Pons (tissue), 1 donor: ENCODE measurements around the gene KDM5C.

Source experiments
- DNase-seq: peaks from one replicate; pipeline ENCODE4 v3.0.0-alpha.2; 2016; ENCODE audit warnings: low spot score

Gene KDM5C

GRCh38 chrX:53224860-53225797 is at the start of gene KDM5C:
Gene KDM5C, minus strand, starts transcription at chrX:53225207. Its CDS starts 318 bp downstream, at chrX:53224889.
- peak; percentile 85 for DNase-seq

GRCh38 chrX:53272808-53273337 is 47.9 kb upstream of the KDM5C start:
- no peak for DNase-seq

GRCh38 chrX:53269536-53270107 is 44.6 kb upstream of the KDM5C start:
- no peak for DNase-seq

- no peak for DNase-seq
Observed at GRCh38 chrX:53268173-53268572, 43.2 kb upstream of the KDM5C start.

GRCh38 chrX:53266914-53267313 is 41.9 kb upstream of the KDM5C start:
- DNase-seq = no peak

GRCh38 chrX:53265771-53266574 is 41.0 kb upstream of the KDM5C start:
- no peak for DNase-seq

GRCh38 chrX:53263597-53264094 is 38.6 kb upstream of the KDM5C start:
- DNase-seq = no peak

GRCh38 chrX:53262918-53263394 is 37.9 kb upstream of the KDM5C start:
- no peak for DNase-seq

- no peak for DNase-seq
Observed at GRCh38 chrX:53262189-53262917, 37.3 kb upstream of the KDM5C start.

GRCh38 chrX:53261355-53261972 is 36.5 kb upstream of the KDM5C start:
- no peak for DNase-seq

GRCh38 chrX:53260836-53261235 is 35.8 kb upstream of the KDM5C start:
- no peak for DNase-seq

GRCh38 chrX:53257670-53258423 is 32.8 kb upstream of the KDM5C start:
- DNase-seq = no peak

GRCh38 chrX:53257166-53257565 is 32.2 kb upstream of the KDM5C start:
- DNase-seq = no peak

- DNase-seq = no peak
Observed at GRCh38 chrX:53256446-53257041, 31.5 kb upstream of the KDM5C start.

GRCh38 chrX:53255738-53256191 is 30.8 kb upstream of the KDM5C start:
- DNase-seq = no peak

- DNase-seq = no peak
Observed at GRCh38 chrX:53254570-53255461, 29.8 kb upstream of the KDM5C start.

GRCh38 chrX:53253293-53254020 is 28.4 kb upstream of the KDM5C start:
- no peak for DNase-seq

- no peak for DNase-seq
Observed at GRCh38 chrX:53251307-53251706, 26.3 kb upstream of the KDM5C start.
